ENCODE measurements around the gene COL26A1.
"Not testable (repeated sequence)": the region's sequence is repeated elsewhere in the genome, so short reads cannot be mapped to it uniquely, and the experiment has no call there.

COL26A1 gene

GRCh38 chr7:101604331-101604933, 241.8 kb downstream of the COL26A1 start:
- no peak for DNase-seq

- DNase-seq, result not testable (repeated sequence)
Observed at GRCh38 chr7:101604934-101605332, 242.3 kb downstream of the COL26A1 start.

GRCh38 chr7:101605611-101606497, 243.2 kb downstream of the COL26A1 start:
- no peak for DNase-seq

- DNase-seq, result no peak
Observed at GRCh38 chr7:101606498-101606923, 243.8 kb downstream of the COL26A1 start.
